HG03571 (cell line): ENCODE measurements around the gene ABCC9.
"Not testable (repeated sequence)": the region's sequence is repeated elsewhere in the genome, so short reads cannot be mapped to it uniquely, and the experiment has no call there.

Experiments
- ATAC-seq: cut with Tn5 transposase; IDR thresholded peaks from one replicate; pipeline ENCODE4 v1.9.1; 2021; ENCODE audit not compliant: unreplicated experiment

Gene ABCC9

DNA sequence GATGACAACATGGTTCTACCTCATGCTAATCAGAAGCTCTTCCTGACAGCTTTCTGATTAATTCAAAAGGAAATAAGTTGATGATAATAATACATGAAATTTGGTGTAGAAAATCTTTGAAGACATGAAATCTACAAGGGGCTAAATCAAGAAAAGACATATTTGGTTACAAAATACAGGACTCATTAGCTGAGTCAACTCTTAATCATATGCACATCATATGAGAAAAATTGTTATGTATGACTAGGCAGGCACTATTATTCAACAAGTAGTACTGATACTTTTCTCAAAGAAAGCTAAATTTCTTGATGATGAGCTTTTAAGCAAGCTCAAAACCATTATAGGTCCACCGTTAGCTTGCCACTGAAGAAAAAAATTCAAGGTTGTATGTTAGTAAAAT is 7.1 kb downstream of the ABCC9 start:
- ATAC-seq = no peak

- no peak for ATAC-seq
Observed at GRCh38 chr12:21933656-21934055, 7.6 kb downstream of the ABCC9 start.

GRCh38 chr12:21929972-21930371 is 11.3 kb downstream of the ABCC9 start:
- not testable (repeated sequence) for ATAC-seq

- no peak for ATAC-seq
Observed at GRCh38 chr12:21925296-21925913, 15.8 kb downstream of the ABCC9 start.

- ATAC-seq = no peak
Observed at GRCh38 chr12:21921436-21921835, 19.8 kb downstream of the ABCC9 start.

DNA sequence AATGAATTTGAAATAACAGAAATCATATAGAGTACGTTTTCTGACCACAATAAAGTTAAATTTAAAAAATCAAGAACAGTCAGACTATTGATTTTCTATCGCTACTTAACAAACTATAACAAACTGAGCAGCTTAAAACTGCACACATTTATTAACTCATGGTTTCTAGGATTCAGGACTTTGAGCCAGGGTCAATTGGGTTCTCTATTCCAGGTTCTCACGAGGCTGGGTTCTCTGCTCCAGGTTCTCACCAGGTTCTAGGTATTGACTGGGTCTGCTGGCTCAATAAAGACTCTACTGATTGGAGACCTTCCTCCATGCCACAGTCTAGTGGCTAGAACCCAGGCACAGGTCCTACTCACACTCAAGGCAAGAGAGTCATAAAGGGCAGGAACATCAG is 22.8 kb downstream of the ABCC9 start:
- ATAC-seq = no peak

- no peak for ATAC-seq
Observed at GRCh38 chr12:21913823-21914222, 27.4 kb downstream of the ABCC9 start.

DNA sequence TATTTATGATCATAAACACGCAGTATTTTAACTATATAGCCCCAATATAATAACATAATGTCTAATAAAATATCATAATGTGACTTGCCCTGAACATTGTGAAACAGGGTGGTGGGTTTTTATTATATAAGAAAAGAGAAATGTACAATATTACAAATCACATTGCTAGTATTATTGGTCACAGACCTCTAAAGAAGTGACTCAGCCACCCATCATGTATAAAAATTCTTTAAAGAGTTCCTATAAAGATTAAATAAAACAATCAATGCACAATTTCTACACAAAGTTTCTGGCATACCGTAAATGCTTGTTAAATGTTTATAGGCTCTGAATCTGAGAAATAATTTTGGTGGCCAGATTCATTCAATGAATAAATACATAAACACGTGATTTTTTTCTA is 28.9 kb downstream of the ABCC9 start:
- no peak for ATAC-seq

DNA sequence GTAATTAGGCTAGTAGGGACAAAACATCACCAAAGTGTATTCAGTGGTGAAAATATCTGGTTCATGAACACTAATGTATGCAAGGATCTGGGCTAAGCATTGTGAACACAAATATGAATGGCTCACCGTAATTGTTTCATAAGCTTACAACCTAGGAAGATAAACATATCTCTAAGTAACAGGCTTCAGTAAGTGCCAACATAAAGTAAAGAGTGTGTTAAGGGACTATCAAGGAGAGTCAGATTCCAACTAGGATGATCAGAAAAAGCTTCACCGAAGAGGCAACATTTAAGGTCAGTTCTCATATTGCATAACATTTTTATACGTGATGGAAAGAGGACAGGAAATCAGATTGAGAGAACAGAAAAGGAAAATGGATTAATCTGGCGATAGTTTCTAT is 29.4 kb downstream of the ABCC9 start:
- no peak for ATAC-seq

GRCh38 chr12:21910657-21911056 is 30.6 kb downstream of the ABCC9 start:
- no peak for ATAC-seq

- no peak for ATAC-seq
Observed at GRCh38 chr12:21907948-21908837, 33.0 kb downstream of the ABCC9 start.

- peak; percentile 64 for ATAC-seq
Observed at GRCh38 chr12:21906919-21907493, 34.2 kb downstream of the ABCC9 start.

GRCh38 chr12:21899532-21899931 is 41.7 kb downstream of the ABCC9 start:
- not testable (repeated sequence) for ATAC-seq

- ATAC-seq = no peak
Observed at GRCh38 chr12:21895651-21896050, 45.6 kb downstream of the ABCC9 start.

DNA sequence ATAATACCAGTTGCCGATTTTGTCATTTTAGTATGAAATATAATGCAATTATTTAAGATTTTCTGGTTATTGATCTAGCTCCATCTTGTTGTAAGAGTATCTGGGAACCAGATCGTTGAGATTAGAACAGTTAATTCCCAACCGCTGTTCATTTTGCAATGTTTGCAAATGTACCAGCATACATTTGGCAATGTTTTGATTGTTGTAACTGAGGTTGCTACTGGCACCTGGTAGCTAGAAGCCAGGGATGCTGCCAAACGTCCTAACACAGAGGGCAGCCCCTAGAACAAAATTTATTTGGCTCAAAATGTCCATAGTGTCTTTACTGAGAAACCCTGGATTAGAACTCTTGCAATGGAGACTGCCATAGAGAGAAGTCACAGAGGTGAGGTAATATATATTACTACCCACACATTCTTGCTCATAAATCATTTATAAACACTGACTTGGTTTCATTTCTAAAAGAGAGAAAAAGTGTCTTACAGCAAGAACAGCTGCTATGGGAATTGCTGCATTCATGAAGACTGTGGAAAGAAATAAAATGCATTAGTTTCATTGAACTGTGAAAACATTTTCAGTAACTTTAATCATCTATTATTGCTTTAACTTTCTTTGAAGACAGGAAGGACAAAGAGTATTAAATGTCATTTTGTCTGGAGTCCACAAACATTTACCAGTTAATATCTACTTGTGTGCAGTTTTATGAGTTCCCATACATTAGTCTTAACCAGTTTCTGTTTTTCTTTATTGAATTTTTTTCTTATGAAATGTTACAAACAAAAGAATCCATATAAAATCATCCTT is 46.2 kb downstream of the ABCC9 start:
- ATAC-seq = no peak

DNA sequence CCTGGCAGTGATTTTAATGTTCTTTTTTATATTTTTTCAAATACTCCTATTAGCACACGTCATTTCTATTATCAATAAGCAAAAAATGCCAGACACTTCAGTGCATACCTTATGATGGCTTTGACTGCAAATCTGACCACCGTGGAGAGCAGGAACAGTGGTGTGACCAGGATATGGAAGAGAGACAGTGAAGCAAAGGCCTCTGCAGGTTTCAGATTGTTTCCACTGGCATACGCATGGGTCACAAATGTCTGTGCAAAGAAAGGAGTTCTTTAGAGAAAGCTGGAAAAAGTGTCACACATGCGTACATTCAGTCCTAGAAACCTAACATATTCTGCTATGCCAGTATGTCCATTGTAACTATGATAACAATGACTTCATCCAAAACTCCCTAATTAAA is 47.3 kb downstream of the ABCC9 start:
- no peak for ATAC-seq

- ATAC-seq = no peak
Observed at GRCh38 chr12:21892341-21892740, 48.9 kb downstream of the ABCC9 start.

DNA sequence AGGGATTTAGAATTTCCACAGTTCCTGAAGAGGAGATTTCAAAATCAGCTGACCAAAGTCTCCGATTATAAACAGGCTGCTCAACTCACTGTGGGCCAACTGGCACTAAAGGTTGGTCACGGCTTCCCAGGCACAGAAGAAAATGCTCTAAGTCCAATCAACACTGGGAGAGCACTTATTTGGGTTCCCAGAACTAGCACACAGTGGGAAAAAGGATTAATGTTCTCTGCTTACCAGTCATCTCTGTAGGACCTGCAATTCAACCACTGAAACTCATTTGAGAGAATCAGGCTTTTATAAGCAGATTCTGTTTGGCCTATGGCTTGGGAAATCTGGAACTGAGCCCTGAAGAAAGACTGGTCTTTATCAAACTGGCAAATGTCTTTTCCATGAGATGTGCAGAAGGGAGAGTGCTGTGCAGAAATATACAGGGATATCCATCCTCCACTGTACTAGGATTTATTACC is 49.4 kb downstream of the ABCC9 start:
- ATAC-seq = no peak

DNA sequence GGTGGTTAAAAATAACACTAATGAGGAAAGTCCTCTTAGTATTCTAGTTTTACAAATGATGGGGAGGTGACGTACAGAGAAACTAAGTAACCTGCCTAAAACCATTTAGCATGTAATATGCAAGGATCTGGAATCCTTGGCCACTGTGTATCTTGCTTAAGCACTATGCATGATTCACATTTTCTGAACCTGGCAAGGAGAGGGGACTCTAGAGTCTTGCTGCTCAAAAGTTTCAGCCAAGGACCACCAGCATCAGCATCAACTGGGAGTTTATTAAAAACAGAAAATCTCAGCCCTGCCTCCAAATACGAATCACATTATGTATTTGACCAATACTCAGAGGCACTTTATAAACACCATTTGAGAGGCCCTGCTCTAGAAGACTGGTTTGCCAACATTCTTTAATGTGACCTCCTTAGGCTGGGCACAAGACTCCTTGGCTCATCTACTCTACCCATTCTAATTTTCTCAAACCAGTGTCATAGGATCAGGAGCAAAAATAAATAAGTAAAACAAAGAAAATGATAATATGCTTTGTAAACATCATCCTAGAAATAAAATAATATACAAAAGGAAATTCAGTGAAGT is 52.9 kb downstream of the ABCC9 start:
- no peak for ATAC-seq

DNA sequence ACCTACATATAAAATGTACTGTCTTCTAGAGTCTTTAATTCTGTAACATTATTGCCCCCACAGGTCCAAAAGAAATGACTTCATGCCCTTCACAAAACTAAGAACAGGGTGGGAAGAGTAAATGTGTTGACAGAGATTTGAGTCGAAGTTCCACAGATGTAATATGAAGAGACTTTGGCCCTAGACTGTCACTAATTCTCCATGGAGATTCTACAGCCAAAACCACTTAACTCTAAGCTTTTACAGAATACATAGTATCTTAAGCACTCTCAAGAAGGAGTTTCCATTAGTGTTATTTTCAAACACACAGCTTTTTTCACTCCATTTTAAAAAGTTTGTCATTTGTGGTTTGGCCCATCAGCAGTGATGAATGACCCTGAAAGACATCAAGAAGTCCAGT is 56.3 kb downstream of the ABCC9 start:
- ATAC-seq = no peak

- no peak for ATAC-seq
Observed at GRCh38 chr12:21882635-21883034, 58.6 kb downstream of the ABCC9 start.
